IPS-11a (cell line): ENCODE measurements around the gene MRNIP.

Source experiments
- H3K4me3 ChIP-seq: one replicate; pipeline ENCODE4 v1.5.1; 2013; ENCODE audit warnings: low read depth, low read length, control low read depth

MRNIP gene, protein sequence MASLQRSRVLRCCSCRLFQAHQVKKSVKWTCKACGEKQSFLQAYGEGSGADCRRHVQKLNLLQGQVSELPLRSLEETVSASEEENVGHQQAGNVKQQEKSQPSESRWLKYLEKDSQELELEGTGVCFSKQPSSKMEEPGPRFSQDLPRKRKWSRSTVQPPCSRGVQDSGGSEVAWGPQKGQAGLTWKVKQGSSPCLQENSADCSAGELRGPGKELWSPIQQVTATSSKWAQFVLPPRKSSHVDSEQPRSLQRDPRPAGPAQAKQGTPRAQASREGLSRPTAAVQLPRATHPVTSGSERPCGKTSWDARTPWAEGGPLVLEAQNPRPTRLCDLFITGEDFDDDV

DNA sequence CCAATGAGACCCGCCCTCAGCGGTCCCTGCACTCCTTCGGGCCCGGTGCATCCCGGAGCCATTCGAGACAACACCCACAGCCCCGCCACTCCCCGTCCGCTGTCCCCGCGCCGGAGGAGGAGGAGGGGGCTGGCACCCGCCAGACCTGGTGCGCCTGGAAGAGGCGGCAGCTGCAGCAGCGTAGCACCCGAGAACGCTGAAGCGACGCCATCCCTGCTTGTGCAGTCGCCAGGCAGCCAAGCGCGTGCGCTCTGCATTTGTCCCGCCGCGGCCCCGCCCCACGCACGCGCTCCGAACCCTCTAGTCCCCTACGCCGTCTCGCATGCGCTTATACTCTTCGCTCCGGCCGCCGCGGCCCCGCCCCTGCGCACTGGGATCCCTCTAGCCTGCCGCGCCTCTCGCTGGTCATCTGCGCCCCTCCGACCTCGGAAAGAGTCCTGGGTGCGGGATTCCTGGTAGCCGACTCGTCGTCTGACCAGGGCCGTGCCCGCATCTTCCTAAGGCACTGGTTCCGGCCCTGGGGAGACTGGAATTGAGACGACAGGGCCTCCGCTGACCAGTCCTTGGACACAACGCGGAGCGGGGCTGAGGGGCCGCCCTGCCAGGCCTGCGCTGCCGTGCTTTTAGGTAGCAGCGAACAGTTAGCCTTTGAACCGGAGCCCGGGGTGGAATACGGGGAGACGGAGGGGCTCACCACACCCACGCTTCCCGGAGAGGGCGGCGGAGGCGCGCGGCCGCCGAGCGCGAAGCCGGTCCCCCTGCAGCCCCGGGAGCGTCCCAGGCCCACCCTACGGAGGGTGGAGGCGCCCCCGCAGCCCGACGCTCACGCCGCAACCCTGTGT is at the start of gene MRNIP:
Gene MRNIP (minus strand): TSS at position 232 of the 842 bp plus-strand sequence. CDS start 21 bp downstream, at position 211.
- H3K4me3 ChIP-seq = peak within 1 kb of the TSS; percentile 91

DNA sequence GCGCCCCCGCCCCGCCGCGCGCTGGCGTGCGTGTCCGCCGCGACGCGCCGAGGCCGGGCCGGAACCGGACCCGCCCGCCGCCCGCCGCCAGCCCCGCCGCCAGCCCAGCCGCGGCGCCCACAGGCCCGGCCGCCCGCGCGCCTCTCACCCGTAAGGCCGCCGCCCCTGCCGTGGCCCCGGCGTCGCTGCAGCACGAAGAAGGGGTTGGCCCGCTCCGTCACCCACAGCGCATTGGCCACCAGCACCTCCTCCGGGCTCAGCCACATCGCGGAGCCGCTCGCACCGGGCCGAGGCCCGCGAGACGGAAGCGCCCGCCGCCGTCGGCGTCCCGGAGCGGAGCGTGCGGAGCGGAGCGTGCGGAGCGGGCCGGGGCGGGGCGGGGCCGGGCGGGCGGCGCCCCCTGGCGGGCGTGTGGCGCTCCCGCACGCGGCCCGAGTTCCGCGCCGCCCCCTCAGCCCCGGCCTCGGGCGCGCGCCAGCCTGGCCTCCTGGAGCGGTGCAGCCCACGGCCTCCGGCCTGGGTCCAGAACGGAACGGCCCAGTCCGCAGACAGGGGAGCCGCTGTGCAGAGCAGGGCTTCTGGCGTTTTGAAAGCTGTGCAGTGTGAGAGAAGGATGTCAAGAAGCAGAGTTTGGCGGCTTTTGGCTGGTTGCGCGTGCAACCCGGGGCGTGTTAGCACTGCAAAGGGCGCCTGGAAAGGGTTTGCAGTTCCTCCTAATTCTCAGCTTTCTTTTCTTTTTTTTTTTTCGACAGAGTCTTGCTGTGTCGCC is 49.1 kb upstream of the MRNIP start, which contains the start of gene TBC1D9B:
Gene TBC1D9B (minus strand): TSS at position 342 of the 769 bp plus-strand sequence. CDS start 76 bp downstream, at position 266.
- peak within 1 kb of the TSS; percentile 51 for H3K4me3 ChIP-seq

DNA sequence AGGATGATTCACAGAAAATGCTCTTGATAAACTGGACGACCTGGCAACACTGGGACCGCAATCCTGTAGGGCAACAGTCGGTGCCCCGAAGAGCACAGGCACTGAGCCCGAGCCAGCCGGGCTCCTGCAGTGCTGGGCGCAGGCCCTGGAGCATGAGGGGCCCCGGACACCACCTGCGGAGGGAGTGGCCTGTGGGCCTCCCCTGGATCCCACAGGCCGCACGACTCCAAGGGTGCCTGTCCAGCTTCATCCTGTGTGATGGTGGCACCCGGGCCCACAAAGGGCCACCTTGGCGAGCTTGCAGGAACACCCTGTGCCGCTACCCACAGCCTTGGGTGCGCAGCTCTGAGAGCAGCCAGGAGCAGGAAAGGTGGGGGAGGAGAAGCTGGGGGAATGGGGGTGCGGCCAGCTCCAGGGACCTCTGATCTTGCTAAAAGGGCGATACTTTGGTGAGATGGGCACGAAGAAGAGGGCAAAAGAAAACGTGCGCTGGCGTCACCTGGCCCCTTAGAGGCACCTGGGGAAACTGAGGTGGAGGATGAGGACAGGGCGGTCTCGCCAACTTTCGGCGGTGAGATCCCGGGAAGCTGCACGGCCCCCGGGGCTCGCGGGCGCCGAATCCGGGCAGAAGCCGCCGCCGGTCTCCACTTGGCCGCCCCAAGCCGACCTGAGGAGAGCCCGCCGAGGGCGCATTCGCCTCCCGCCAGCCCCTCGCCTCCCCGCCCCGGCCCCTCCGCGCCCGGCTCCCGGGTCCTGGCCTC is 48.4 kb upstream of the MRNIP start:
- peak overlapping the region; percentile 47 for H3K4me3 ChIP-seq

DNA sequence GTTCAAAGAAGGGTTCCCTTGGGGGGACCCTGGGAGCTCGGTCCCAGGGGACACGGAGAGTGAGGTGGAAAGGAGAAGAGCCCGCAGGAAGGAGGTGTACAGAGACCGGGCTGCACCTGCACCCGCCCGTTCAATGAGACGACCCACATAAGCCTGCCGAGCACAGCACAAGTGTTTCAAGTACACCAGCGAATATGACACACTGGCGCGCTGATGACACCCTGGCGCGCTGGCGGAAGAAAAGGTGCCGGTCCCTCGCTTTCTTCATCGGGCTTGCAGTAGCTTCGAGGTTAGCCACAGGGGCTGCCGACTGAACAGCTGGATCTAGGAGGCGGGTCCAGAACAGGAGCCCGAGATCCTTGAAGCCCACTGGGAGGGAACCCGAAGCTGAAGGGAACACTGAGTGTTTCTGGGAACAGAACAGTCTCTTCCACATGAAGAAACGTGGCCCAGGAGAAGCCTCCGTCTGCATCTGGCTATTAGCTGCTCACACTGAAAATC is 47.7 kb upstream of the MRNIP start:
- no peak overlapping the region for H3K4me3 ChIP-seq

DNA sequence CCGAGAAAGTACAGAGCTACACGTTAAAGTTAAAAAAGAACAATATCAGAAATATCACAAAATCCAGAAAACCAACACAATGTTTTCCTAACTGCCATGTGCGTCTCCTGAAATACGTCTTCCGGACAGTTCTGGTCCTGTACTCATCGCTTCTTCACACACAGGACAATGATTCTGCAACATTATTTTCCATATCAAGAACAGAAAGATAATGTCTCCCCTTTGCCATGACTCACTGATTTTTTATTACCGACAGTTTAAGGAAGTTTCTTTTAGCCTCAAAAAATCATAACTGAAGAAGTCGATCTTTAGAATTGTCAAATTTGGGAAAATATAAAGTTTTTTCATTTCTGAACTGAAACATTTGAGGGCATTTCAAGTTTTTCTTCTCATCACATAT is 46.5 kb upstream of the MRNIP start:
- H3K4me3 ChIP-seq = no peak overlapping the region

DNA sequence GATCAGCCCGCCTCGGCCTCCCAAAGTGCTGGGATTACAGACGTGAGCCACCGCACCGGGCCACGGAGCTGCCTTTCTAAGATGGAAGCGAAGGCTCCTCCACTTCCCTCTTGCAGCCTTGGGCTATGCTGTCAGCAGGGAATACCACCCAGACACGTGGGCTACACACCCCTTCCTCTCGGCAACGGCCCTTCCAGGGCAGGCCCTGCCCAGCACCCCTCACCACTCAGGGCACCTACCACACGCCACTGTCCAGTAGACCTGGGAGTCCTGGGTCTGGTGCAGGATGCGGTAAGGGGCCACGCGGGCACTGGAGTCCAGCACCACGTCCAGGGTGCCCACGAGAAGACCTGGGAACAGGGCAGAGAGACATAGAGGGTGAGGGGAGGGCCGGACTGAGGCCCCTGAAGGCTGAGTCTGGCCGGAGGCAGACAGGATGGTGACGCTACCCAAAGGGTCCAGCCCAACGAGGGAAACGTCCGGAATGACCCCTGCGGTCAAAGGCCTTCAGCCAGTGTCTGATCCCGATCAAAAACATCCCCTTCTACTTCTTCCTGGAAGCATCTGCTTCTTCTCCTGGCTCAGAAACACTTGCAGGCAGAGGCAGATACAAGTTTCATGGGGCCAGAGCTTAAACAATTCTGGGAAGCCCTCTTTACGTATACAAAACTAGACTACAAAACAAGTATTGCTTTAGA is 46.0 kb upstream of the MRNIP start:
- no peak overlapping the region for H3K4me3 ChIP-seq

DNA sequence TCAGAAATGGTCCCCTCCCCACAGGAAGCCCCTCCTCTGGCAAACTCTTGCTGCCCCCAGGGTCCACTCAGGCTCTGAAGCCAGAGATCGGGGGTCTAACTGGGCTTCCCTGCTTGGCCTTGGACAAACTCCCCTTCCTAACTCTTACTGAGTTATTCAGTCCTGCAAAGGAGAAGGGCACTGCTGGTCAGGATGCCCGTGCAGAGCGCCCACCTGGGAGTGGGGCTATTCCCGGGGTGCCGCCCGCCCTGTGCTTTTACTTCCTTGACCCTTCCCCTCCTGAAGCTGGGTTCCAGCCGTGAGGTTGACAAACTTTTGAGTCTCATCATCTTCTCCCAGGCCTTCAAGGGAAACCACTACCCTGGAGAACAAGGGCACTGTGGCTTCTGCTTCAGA is 44.1 kb upstream of the MRNIP start:
- no peak overlapping the region for H3K4me3 ChIP-seq

DNA sequence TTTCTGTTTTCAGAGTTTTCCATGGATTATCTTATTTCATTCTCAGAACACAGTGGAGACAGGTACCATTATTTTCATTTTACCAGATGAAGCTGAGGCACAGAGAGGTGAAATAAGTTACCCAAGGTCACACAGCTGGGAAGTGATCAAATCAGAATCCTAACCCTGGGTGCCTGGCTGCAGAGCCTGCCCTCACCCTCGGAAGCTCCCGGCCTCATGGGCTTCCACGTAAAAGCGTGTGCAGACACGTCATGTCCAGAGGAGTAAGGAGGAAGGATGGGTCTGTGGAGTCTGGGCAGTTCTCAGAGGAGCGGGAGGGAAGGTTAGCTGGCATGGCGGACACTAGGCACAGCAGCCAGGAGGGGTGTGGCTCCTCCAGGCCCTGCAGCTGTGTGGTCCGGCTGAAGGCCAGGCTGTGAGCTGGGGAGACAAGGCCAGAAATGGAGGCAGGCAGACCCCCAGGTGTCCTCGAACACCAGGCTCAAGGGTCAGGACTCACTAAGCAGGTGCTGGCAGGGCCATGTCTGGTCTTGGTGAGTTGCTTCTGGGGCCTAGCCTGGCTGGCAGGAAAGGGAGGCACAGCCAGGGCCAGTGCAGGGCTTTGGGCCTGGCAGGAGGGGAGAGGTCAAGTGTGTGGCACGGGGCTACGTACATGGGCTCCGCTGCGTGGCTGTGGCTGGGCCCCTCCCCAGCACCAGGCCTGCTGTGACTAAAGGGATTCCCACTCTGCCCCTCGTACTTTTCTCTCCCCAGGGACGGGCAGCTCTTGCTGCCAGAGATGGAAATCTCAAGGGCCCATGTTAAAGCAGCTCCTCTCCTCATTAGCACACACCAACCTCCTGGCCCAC is 43.5 kb upstream of the MRNIP start:
- no peak overlapping the region for H3K4me3 ChIP-seq

DNA sequence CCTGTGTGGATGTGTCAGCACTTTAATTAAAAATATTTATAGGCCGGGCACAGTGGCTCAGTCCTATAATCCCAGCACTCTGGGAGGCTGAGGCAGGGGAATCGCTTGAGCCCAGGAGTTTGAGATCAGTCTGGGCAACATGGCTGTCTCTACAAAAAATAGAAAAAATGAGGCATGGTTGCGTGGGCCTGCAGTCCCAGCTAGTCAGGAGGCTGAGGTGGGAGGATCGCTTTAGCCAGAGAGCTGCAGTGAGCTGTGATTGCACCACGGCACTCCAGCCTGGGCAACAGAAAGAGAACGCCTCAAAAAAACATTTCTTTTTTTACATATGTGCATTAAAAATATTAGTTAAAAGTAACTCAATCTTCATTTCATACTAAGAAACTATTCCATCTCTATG is 42.8 kb upstream of the MRNIP start:
- H3K4me3 ChIP-seq = no peak overlapping the region

DNA sequence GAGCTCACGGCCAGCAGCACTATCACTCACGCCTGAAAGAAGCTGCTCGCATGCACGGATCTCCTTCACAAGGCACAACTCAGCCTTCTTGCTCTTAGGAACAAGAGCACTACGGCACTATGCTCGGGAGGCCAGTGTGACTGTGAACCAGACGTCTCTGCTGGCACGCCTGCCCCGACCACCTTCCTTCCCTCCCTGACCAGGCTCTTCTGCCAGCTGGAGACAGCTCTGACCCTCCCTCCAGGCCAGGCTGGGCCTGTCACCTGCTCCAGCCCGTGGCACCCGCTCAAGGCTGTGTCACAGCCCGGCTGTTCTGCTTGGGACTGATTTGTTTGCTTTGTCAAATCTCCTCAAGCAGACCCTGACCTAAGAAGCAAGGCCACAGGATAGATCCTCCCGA is 42.1 kb upstream of the MRNIP start:
- H3K4me3 ChIP-seq = no peak overlapping the region

DNA sequence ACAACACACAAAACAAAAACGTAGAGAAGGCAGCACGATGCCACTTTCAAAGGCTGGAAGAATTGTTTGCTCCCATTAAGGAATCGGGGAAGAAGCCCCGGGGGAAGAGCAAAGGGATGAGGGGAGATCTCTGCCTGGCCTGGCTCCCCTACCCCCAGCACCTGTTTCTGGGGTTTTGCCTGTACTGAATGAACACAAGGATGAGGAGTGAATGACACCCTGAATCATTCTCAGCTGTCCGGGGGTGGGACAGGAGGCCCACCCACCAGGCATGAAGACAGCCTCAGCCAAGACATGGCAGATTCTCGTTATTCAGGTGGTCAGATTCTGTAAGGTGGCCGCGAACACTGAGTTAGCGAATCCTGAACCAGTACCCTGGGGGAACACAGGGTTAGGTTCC is 41.6 kb upstream of the MRNIP start:
- H3K4me3 ChIP-seq = no peak overlapping the region

DNA sequence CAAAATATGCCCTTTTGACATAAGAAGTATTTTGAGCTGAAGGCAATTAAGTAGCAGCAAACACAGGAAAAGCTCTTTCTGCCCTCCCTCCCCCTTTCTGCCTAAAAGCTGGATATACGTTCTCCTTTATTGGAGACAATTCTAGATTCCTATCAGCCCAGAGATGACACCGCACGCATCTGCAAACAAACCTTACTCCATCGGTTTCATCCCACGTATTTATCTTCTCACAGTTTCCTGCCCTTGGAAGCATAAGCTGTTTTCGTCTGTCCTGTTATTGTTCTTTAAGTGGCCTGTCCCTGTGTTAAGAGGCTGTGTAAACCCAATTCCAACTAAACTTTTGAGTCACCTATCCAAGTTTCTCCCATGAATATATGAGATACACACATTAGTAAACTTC is 37.2 kb upstream of the MRNIP start:
- no peak overlapping the region for H3K4me3 ChIP-seq

DNA sequence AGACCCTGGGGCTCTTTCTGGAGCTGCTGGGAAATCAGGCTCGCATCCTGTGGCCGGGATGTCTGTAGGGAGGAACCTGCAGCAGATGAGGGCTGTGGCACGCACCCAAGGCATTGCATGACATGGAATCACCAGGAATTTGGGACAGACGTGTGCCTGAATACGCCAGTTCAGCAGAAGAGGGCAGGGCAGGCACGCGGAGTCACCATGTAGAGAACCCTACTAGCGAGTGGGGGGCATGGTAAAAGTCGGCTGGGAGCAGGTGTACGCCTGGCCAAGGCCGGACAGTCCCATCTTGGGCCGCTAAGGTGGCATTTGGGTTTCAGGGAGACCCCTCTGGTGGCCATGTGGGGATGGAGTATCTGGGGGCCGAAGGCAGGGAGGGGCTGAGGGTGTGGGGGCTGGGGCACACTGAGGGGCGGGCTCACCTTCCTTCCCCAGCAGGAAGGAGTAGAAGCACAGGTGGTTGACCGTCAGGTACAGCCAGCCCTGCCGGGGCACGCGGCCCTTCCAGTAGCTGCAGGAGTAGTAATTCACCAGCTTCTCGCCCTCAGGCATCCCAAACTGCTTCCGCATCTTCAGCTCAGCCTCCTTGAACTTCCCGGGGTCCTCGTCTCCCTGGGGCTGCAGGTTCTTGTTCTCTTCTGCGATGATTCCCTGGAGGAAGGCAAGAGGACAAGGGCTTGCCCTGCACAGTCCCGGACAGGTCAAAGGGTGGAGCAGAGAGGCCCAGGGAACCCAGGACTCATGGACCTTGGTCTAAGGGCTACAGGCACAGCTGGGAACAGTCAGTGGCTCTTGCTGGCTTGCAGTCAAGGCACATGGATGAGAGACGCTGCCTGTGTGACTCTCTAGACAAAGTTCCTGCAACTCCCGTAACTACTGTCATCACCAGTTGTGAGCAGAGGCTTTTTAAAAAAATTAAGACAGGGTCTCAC is 35.6 kb upstream of the MRNIP start:
- no peak overlapping the region for H3K4me3 ChIP-seq

DNA sequence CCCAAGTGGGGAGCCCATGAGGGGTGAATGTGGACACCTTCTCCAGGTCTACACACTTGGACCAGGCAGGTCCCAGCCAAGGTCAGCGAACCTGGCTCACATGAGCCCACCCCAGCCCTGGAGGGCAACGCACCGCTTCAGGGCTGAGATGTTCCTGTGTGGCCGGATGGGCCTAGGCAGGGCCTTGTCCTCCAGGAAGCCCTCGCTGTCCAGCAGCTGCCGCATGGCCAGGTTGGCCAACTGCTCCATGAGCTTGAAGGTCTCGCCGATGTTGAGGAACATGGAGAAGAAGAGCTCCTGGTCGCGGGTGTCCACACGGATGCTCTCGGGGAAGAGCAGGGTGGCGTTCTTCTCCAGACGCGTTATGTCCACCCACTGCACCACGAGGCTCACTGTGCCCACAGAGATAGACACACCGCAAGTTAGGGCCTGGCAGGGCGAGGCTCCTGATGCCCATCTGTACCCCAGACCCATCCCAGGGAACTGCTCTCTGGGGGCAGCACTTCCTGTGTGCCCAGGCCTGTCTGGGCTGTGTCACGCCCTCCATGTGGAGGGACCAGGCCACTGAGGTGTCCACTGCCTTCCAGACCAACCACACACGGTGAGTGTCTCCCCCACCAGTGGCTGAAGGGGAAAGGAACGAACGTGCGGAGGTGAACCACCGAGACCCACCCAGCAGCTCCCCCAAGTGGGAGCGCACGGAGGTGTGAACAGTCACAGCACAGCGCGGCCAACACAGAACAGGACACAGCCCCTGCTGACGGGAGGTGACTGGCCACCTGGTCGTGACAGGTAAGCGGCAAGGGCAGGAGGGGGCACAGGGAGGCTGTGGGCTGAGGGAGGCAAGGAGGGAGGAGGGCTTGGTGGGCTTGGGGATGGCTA is 34.7 kb upstream of the MRNIP start:
- H3K4me3 ChIP-seq = no peak overlapping the region

DNA sequence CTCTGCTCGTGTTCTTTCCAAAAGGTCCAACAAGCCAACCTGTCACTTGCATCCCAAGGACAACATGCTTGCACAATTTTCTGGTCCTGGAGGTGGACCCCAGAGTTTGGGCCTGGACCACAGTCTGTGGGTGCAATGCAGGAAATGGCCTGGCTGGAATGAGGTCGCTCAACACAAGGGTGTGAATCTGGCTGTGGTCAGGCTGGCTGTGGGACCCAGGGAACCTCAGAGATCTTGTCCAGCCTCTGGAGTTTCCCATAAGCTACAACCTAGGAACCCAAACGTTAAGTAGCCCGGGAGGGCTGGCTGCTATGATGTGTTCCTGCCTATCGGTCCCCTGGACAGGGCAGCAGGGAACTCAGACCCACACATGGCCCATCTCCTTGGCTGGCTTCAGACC is 33.6 kb upstream of the MRNIP start:
- H3K4me3 ChIP-seq = no peak overlapping the region

DNA sequence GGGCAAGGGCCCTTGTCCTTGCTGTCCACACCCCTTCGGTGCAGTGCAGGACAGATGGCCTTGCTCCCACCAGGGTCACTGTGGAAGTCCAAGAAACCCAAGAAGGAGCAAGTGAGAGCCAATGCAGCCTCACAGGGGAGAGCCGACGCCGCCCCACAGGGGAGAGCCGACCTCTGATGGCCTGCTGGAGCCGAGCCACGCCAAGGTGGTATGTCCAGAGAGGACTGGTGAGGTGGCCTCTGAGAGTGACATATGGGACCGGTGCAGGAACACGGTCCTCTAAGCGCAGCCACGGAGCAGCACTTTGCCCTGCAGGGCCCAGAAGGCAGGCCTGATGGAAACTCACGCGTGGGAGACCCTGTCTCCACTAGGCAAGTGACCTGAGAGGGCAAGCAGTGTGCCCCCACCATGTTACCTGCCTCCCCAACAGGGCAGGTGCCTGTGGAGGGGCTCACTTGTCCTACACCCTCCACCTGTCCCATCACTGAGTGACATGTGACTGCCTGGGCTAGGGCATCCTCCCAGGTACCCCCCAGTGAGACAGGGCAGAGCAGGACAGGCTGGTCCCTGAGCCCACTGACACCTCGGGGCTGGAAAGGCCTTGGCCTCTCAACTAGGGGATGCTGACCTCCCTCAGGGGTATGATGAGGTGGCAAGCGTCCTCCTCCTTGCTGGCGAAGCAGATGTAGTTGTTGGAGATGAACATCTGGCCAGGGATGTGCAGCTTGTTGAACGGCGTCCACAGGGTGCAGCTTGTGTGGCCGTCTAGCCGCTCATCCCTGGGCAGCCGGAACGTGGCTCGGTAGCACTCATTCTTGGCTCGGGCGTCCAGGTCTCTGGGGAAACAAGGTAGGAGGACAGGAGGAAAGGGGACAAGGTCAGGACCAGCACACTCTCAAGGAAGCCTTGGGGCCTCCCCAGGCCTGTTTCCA is 32.4 kb upstream of the MRNIP start:
- H3K4me3 ChIP-seq = no peak overlapping the region
